PC-9 (cell line): Measurements from ENCODE around the gene PPM1G. TPM values are rescaled to one million over a fixed set of nuclear protein-coding genes. Genes with fewer than 3 reads are reported as not detected.

Experiments used
- Bru-seq: library from RNA; stranded (reverse); fragments of 400-500 nt; gene quantifications from one replicate; lab custom pipeline; 2021; lab: Mats Ljungman, UMichigan
- BruChase-seq, 2 experiments: library from RNA; stranded (reverse); fragments of 400-500 nt; gene quantifications; one replicate each; lab custom pipeline; 2021; lab: Mats Ljungman, UMichigan
- BruUV-seq: library from RNA; stranded (reverse); fragments of 400-500 nt; replicated peaks from 2 replicates; lab custom pipeline; 2021; lab: Mats Ljungman, UMichigan
- CTCF ChIA-PET: fragments of 300-600 bp; sonication (Branson Sonifier 250); formaldehyde crosslinking; loops from one replicate; lab custom pipeline; 2022; ENCODE audit warnings: antibody characterized with exemption; lab: Charles Lee
- POLR2A ChIA-PET: fragments of 300-600 bp; sonication (Branson Sonifier 250); formaldehyde crosslinking; loops from one replicate; lab custom pipeline; 2022; ENCODE audit warnings: antibody characterized with exemption; ENCODE audit not compliant: unreplicated experiment; lab: Charles Lee
- DNase-seq, 2 experiments: peaks; one replicate each; pipeline versions ENCODE4 v3.0.0 to v3.0.0-alpha.2; 2015 to 2022; ENCODE audit warnings: mixed read lengths in 1 of 2
- H2AFZ ChIP-seq: fragments of 200-600 bp; sonication (generic); 2 replicates; pipeline ENCODE4 v1.8.1; 2017; ENCODE audit warnings: antibody characterized with exemption
- H3F3A ChIP-seq: fragments of 200-600 bp; sonication (generic); 2 replicates; pipeline ENCODE4 v1.8.1; 2017; ENCODE audit warnings: antibody characterized with exemption, mild to moderate bottlenecking, low read depth; ENCODE audit not compliant: insufficient read depth
- H3K27ac ChIP-seq: fragments of 200-600 bp; sonication (generic); 2 replicates; pipeline ENCODE4 v1.6.1; 2016; ENCODE audit warnings: mixed run types
- H3K27me3 ChIP-seq: fragments of 200-600 bp; sonication (generic); 2 replicates; pipeline ENCODE4 v1.6.1; 2016; ENCODE audit warnings: low read depth, mixed run types; ENCODE audit not compliant: insufficient read depth
- H3K36me3 ChIP-seq: fragments of 200-600 bp; sonication (generic); 2 replicates; pipeline ENCODE4 v1.6.1; 2016; ENCODE audit warnings: low read depth, mixed run types
- H3K4me1 ChIP-seq: fragments of 200-600 bp; sonication (generic); replicated peaks from 2 replicates; pipeline ENCODE4 v1.6.1; 2016; ENCODE audit warnings: mixed run types; ENCODE audit not compliant: insufficient read depth
- H3K4me2 ChIP-seq: fragments of 200-600 bp; sonication (generic); 2 replicates; pipeline ENCODE4 v1.6.1; 2017; ENCODE audit warnings: mixed run types
- H3K4me3 ChIP-seq: fragments of 200-600 bp; sonication (generic); 2 replicates; pipeline ENCODE4 v1.6.1; 2016; ENCODE audit warnings: mixed run types
- H3K79me2 ChIP-seq: fragments of 200-600 bp; sonication (generic); 2 replicates; pipeline ENCODE4 v1.6.1; 2017; ENCODE audit warnings: low read depth, mixed run types
- H3K9me2 ChIP-seq: fragments of 200-600 bp; sonication (generic); 2 replicates; pipeline ENCODE4 v1.8.1; 2017; ENCODE audit warnings: mild to moderate bottlenecking; ENCODE audit not compliant: insufficient read depth
- H3K9me3 ChIP-seq: fragments of 200-600 bp; sonication (generic); 2 replicates; pipeline ENCODE4 v1.8.1; 2016; ENCODE audit warnings: low read depth; ENCODE audit not compliant: insufficient read depth
- H4K20me1 ChIP-seq: fragments of 200-600 bp; sonication (generic); 2 replicates; pipeline ENCODE4 v1.8.1; 2017; ENCODE audit not compliant: insufficient read depth
- CTCF ChIP-seq: fragments of 200-600 bp; sonication (generic); conservative IDR thresholded peaks from 2 replicates; pipeline ENCODE4 v1.6.1; 2017; ENCODE audit warnings: mixed run types, antibody characterized with exemption, mild to moderate bottlenecking, moderate library complexity
- EZH2 ChIP-seq: fragments of 200-600 bp; sonication (generic); IDR thresholded peaks from 2 replicates; pipeline ENCODE4 v1.8.0; 2017; ENCODE audit warnings: antibody characterized with exemption, low read depth
- intact Hi-C: fragments of 100-400 bp; cut with micrococcal nuclease; formaldehyde crosslinking; loops from one replicate; pipeline ENCODE4 v1.10.0; 2022; ENCODE audit not compliant: unreplicated experiment
- long read RNA-seq: library from polyadenylated mRNA; stranded (forward); transcript quantifications from one replicate; pipeline ENCODE4 v2.0.0, GENCODE V29; 2022
- total RNA-seq: library from RNA; stranded (reverse); gene quantifications from 2 replicates; pipeline ENCODE4 v1.2.3, GENCODE V29; 2021

Gene PPM1G, protein sequence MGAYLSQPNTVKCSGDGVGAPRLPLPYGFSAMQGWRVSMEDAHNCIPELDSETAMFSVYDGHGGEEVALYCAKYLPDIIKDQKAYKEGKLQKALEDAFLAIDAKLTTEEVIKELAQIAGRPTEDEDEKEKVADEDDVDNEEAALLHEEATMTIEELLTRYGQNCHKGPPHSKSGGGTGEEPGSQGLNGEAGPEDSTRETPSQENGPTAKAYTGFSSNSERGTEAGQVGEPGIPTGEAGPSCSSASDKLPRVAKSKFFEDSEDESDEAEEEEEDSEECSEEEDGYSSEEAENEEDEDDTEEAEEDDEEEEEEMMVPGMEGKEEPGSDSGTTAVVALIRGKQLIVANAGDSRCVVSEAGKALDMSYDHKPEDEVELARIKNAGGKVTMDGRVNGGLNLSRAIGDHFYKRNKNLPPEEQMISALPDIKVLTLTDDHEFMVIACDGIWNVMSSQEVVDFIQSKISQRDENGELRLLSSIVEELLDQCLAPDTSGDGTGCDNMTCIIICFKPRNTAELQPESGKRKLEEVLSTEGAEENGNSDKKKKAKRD
- total RNA-seq (114 and 136 TPM in 2 replicates), Bru-seq, nascent RNA (percentile 92 among the genes with signal in this experiment), BruChase-seq, experiment 1, labeled RNA remaining after a 2-hour chase (percentile 89 among the genes with signal in this experiment), BruChase-seq, experiment 2, labeled RNA remaining after a 6-hour chase (percentile 94 among the genes with signal in this experiment)
- long read RNA-seq, transcript PPM1G-201 (10 exons, 2,311 nt) = major isoform, 203 of 237 reads
- long read RNA-seq, partial matches to known transcripts = 16 of 237 reads
- long read RNA-seq, other reads (novel, unspliced or antisense) = 18 of 237 reads

- H3K4me1 ChIP-seq = peaks cover 28% of the 10 kb centered on the region
- H3K27ac ChIP-seq = peak within 1 kb of the TSS; percentile 80
- POLR2A ChIA-PET = interaction anchor here (0.6 to 1.0 kb wide), 4 partner anchors 33 to 1346 kb away, joined by 3 to 7 read pairs (median 3); no protein-coding TSS in a partner anchor
- H3K79me2 ChIP-seq = peaks cover 48% of the 10 kb centered on the region
- CTCF ChIA-PET = no interaction called here
- no peaks in the 10 kb centered on the region for H3K9me3 ChIP-seq
- peak; percentile 86 to 97 for DNase-seq
- peaks cover 43% of the 10 kb centered on the region for H3F3A ChIP-seq
- peak within 1 kb of the TSS; percentile 97 for H3K4me3 ChIP-seq
- BruUV-seq = no TSS peak
- peak within 1 kb of the TSS; percentile 98 for H3K4me2 ChIP-seq
- intact Hi-C loops = loop anchor here (1.0 to 5.0 kb wide), 2 partner anchors 19 to 218 kb away; partner anchors contain the start of genes CCDC121, GPN1 and NRBP1
- peaks cover 37% of the 10 kb centered on the region for H4K20me1 ChIP-seq
- H3K27me3 ChIP-seq = no peaks in the 10 kb centered on the region
- H3K9me2 ChIP-seq = no peaks in the 10 kb centered on the region
- H2AFZ ChIP-seq = peak within 1 kb of the TSS; percentile 93
- peaks cover 12% of the 10 kb centered on the region; the same call in 1 of the 2 replicates for H3K36me3 ChIP-seq
- TF ChIP-seq CTCF (no peak), EZH2 (no peak)
Observed at GRCh38 chr2:27409321-27410073, at the start of gene PPM1G. Gene PPM1G (minus strand): TSS chr2:27409591. CDS start chr2:27409422, 169 bp downstream.

- CTCF ChIA-PET = interaction anchor here (0.6 kb wide), 1 partner anchor 167 kb away, joined by 4 read pairs; no protein-coding TSS in a partner anchor
- Histone ChIP-seq H3K36me3 (peaks cover 3% of the 10 kb centered on the region; the same call in 1 of the 2 replicates), H3K9me2 (no peaks in the 10 kb centered on the region), H3F3A (no peaks in the 10 kb centered on the region), H3K4me2 (no peak overlapping the region), H3K9me3 (no peaks in the 10 kb centered on the region), H3K79me2 (no peaks in the 10 kb centered on the region), H3K27ac (no peak overlapping the region), H3K4me3 (no peak overlapping the region), H3K27me3 (no peaks in the 10 kb centered on the region), H3K4me1 (no peaks in the 10 kb centered on the region), H4K20me1 (no peaks in the 10 kb centered on the region), H2AFZ (no peak overlapping the region)
- TF ChIP-seq CTCF = no peak
- no peak for TF ChIP-seq EZH2
- POLR2A ChIA-PET = no interaction called here
- intact Hi-C loops = no loop called here
- BruUV-seq = no TSS peak
- DNase-seq = no peak
Observed at GRCh38 chr2:27453968-27454367, 44.6 kb upstream of the PPM1G start.
